Astrocyte (in vitro differentiated cells and primary cell): ENCODE data around the gene CPEB3.

Experiments
- CTCF ChIP-seq: IDR thresholded peaks from 2 replicates; pipeline ENCODE4 v1.5.1; 2011; ENCODE audit warnings: low read depth, mild to moderate bottlenecking, inconsistent platforms, low read length, moderate library complexity; ENCODE audit not compliant: insufficient read depth
- EZH2 ChIP-seq: IDR thresholded peaks from 2 replicates; pipeline ENCODE4 v1.6.1; 2012; ENCODE audit warnings: mild to moderate bottlenecking, low read length, inconsistent platforms; ENCODE audit not compliant: insufficient read depth

- TF ChIP-seq CTCF (no peak), EZH2 (no peak)
Measured at GRCh38 chr10:92102601-92103213, 188.2 kb downstream of the CPEB3 start.
